GM18498 (cell line): ENCODE results near the gene CASKIN1.

Experiments
- ATAC-seq: cut with Tn5 transposase; IDR thresholded peaks from one replicate; pipeline ENCODE4 v1.9.1; 2021; ENCODE audit warnings: mild to moderate bottlenecking, moderate library complexity; ENCODE audit not compliant: unreplicated experiment

CASKIN1 gene

DNA sequence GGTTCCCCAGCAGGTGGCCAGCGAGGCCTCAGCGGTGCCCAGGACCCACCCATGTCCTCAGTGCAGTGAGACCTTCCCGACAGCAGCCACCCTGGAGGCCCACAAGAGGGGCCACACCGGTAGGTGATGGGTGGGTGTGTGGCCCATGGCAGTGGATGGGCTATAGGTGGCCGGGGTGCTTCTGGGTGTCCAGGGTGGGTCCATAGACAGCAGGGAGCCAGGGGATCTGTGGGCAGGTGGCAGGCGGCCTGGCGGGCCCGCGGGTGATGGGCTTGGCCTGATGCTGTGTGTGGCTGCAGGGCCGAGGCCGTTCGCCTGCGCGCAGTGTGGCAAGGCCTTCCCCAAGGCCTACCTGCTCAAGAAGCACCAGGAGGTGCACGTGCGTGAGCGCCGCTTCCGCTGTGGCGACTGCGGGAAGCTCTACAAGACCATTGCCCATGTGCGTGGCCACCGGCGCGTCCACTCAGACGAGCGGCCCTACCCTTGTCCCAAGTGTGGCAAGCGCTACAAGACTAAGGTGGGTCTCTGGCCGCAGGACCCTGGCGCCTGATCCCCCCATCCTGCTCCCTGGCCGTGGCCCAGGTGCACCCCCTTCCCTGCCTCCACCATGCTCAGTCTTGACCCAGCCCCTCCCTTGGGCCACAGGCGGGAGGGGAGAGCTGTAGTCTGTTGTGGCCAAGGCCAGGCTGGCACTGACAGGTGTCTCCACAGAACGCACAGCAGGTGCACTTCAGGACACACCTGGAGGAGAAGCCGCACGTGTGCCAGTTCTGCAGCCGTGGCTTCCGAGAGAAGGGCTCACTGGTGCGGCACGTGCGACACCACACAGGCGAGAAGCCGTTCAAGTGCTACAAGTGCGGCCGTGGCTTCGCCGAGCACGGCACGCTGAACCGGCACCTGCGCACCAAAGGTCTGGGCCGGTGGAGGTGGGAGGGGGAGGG lies 37.7 kb upstream of the CASKIN1 start:
- ATAC-seq = no peak

- ATAC-seq = no peak
Observed at GRCh38 chr16:2233046-2233775, 36.8 kb upstream of the CASKIN1 start.

- ATAC-seq = no peak
Observed at GRCh38 chr16:2232094-2232990, 35.9 kb upstream of the CASKIN1 start.

- no peak for ATAC-seq
Observed at GRCh38 chr16:2231016-2231931, 34.9 kb upstream of the CASKIN1 start.

DNA sequence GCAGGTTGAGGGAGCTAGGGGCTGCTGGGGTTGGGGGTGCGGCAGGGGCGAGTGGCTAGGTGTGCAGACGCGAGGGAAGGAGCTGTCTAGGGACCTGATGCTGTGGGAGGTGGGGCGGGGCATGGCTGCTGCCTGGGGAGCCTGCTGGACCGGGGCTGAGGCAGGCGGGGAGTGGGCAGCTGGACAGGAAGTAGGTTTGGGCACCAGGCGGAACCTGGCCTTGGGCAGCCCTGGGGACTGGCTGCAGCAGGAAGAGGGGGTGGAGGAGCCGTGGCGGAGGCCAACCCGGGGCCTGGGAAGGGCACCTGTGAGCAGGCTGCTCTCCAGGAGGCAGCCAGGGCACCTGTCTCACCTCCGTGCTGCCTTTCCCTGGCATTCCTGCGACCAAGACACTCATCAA lies 34.0 kb upstream of the CASKIN1 start:
- ATAC-seq = no peak

GRCh38 chr16:2229632-2230250 lies 33.3 kb upstream of the CASKIN1 start:
- no peak for ATAC-seq

DNA sequence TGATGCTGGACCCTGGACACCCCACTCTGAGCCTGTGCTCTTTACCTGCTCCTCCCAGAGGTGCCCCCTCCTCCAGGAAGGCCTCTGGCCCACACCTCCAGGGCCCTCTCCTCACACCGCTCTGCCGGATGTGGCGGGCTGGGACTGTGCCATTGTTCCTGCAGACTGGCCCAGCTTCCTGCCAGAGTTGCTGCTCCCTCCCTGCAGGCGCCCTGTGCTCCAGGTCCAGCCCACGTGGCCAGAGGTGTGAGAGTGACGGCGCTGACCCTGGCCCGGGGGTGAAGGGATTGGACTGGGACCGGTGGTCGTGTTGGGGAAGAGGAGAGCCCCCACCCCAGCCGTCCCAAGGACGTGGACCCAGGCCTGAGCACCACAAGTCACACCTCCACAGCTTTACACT lies 32.7 kb upstream of the CASKIN1 start:
- no peak for ATAC-seq

DNA sequence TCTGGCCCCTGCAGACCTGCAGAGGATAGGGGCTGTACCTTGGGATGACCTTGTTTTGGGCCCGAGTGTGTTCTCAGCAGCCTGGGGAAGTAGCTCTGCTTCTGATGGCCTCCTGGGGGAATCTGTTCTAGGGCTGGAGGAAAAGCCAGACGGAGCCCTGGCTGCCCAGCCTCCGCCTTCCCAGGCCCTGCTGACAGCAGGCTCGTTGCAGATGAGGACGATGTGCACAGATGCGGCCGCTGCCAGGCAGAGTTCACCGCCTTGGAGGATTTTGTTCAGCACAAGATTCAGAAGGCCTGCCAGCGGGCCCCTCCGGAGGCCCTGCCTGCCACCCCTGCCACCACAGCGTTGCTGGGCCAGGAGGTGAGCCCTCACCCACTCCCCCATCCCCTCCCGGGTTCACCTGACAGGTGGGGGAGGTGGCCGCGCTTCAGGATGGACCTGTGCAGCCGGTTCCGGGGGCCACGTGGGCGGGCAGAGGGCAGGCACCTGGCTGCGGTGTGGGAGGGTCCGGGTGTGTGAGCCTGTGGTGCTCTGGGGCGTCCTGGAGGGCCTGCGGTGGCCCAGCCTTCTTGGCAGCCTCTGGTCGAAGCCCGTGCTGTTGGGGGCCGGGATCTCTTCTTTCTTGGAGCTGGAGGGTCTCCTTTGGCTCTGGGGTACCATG lies 31.9 kb upstream of the CASKIN1 start:
- ATAC-seq = no peak

GRCh38 chr16:2226918-2227317 lies 30.5 kb upstream of the CASKIN1 start:
- ATAC-seq = no peak

DNA sequence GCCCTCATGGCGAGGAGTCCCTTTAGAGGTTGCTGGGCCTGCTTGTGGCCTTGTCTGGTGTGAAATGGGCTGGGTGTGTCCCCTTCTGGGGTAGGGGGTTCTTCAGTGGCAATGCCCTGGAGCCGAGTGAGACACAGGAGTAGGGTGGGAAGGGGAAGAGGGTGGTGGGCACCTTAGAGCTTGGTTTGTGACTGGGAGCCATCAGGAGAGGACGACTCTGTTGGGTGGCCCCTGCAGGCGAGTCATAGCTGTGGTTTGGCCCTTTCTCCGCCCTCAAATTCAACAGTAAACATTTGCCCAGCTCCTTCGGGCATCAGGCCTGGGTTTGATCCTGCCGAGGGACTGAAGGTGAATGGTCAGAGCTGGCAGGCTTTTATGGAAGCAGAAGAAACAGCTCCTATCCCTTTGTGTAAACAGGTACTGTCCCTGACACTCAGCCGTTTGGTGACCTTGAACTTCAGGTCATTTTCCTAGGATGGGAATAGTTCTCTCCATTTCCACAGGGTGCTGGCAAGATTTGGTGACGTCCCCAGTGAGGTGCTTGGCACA lies 29.9 kb upstream of the CASKIN1 start:
- no peak for ATAC-seq

- ATAC-seq = peak; percentile 14
Observed at GRCh38 chr16:2223942-2224486, 27.6 kb upstream of the CASKIN1 start.

GRCh38 chr16:2223221-2223941 lies 27.0 kb upstream of the CASKIN1 start, which contains the start of gene E4F1:
Gene E4F1, plus strand, starts transcription at chr16:2223591. Its CDS starts 23 bp downstream, at chr16:2223614.
- peak; percentile 96 for ATAC-seq

DNA sequence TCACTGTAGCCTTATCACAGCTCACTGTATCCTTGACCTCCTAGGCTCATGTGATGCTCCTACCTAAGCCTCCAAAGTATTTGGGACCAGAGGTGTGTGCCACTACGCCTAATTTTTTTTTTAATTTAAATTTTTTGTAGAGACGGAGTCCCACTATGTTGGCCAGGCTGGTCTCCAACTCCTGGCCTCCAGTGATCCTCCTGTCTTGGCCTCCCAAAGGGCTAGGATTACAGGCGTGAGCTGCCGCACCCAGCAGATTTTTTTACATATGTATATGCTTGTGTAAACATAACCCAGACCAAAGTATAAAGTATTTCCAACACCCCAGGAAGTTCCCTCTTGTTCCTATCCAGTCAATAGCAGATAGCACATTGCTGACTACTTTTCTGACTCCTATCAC lies 19.9 kb upstream of the CASKIN1 start:
- ATAC-seq = no peak

DNA sequence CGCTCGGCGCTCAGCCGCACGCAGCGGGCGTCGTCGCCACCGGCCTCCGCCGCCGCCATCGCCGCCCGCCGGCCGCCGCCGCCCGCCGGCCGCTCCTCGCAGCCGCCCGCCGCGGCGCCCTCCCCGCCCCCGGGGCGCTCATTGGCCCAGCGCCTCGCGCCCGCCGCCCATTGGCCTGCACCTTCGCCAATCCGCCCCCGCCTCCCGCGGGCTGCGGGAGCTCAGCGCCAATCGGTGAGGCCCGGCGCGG lies 18.2 kb upstream of the CASKIN1 start, which contains the start of gene PGP:
Gene PGP (minus strand): TSS at position 122 of the 250 bp plus-strand sequence. CDS start 63 bp downstream, at position 59.
- peak; percentile 83 for ATAC-seq

DNA sequence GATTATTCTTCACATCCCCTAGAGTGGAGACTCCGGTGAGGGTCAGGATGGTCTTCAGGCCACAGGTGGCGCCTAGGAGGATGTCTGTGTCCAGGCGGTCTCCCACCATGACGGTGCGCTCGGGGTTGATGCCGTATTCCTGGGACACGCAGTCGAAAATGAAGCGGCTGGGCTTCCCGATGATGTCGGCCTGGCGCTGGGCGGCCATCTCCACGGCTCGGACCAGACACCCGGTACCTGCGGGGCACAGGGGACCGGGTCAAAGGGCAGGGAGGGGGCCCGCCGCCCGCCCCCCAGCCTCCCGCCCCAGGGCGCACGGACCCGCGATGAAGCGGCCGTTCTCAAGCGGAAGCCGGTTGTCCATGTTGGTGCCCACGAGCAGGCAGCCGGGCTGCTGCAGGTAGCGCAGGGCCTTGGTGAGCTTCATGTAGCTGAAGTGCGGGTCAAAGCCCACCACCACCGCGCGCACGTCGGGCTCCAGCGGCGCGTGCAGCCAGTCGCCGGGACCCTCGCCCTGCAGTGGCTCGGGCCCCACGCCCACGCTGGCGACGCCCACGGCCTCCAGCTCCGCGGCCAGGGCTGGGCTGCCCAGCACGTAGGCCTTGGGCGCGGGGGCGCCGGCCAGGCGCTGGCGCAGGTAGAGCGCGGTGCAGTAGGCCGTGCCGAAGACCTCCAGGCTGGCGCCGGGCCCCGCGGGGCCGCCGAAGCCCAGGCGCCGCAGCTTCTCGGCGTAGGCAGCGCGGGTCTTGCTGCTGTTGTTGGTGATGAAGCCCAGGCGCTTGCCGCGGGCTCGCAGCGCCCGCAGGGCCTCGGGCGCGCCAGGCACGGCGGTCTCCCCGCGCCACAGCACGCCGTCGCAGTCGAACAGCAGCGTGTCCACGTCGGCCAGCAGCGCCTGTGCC lies 17.7 kb upstream of the CASKIN1 start:
- ATAC-seq = peak; percentile 4

DNA sequence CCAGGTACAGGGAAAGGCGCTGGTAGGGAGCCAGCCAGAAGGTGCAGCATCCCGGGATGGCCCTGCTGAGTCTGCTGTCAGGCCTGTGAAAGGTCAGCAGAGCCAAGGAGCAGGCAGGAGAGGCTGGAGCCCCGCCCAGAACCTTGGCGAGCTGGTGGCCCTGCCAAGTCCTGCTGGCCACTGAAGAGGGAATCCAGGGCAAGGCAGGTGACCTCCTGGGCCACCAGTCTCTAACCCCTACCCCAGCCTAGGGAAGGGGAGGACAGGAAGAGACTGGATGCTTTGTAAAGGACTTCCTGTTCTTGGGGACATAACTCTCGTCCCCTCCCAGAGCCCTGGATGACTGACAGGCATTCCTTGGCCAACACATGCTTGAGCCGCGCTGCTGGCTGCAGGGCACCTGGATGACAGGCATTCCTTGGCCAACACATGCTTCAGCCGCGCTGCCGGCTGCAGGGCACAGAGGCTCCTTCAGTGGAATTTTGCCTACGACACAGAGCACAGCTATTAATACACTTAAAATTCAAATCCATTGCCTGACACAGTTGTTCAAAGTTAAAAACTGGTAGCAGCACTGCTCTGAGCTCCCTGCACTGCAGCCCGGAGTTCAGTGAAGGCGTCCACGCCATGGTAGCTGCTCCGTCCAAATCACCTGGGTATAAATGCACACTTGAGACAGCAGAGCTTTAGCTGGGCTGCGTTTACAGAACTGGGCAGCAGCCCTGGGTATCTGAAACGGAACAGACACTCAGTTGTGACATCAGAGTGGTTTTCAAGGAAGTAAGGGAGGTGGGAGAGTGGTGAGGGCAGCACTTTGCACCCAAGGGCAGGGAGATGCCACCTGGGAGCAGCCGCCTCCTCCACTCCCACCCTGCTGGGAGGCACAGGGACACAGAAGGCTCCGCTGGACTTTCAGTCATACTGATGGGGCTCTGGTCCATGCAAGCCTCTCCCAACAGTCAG lies 16.2 kb upstream of the CASKIN1 start:
- no peak for ATAC-seq
